NB4 (cell line): ENCODE measurements around the gene COG6.

Source experiments
- POLR2A ChIP-seq: IDR thresholded peaks from 2 replicates; pipeline ENCODE4 v1.6.1; 2011; ENCODE audit warnings: mild to moderate bottlenecking; ENCODE audit not compliant: insufficient read length; ENCODE audit errors: extremely low read depth
- TF ChIP-seq, protein P1 (sequence below): IDR thresholded peaks from one replicate; pipeline ENCODE4 v1.5.1; 2012; ENCODE audit warnings: low read depth, low read length
- TF ChIP-seq, protein P2 (sequence below): IDR thresholded peaks from 2 replicates; pipeline ENCODE4 v1.6.1; 2011; ENCODE audit warnings: low read depth, low read length

DNA sequence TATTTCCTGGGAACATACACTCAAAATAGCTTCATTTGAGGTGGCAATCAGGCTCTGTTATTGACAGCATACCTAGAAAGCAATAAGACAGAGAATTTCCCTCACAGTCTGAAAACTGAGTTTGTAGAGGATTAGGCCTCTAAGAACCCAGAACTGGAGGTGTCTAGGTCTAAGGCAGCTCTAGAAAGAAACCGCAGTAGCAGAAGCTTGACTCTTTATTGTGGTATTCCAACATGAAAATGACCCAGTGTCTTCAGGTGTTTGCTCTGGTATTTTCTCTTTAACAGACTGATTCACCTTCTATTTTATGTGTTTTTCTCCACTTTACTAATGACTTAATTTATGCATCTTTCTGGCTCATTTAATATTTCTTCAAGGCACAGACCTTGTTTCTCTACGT is 8.5 kb downstream of the COG6 start:
- no peak for TF ChIP-seq POLR2A
- TF ChIP-seq, protein P1, sequence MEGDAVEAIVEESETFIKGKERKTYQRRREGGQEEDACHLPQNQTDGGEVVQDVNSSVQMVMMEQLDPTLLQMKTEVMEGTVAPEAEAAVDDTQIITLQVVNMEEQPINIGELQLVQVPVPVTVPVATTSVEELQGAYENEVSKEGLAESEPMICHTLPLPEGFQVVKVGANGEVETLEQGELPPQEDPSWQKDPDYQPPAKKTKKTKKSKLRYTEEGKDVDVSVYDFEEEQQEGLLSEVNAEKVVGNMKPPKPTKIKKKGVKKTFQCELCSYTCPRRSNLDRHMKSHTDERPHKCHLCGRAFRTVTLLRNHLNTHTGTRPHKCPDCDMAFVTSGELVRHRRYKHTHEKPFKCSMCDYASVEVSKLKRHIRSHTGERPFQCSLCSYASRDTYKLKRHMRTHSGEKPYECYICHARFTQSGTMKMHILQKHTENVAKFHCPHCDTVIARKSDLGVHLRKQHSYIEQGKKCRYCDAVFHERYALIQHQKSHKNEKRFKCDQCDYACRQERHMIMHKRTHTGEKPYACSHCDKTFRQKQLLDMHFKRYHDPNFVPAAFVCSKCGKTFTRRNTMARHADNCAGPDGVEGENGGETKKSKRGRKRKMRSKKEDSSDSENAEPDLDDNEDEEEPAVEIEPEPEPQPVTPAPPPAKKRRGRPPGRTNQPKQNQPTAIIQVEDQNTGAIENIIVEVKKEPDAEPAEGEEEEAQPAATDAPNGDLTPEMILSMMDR = no peak
- TF ChIP-seq, protein P2, sequence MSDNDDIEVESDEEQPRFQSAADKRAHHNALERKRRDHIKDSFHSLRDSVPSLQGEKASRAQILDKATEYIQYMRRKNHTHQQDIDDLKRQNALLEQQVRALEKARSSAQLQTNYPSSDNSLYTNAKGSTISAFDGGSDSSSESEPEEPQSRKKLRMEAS = no peak
